Stimulated activated naive CD8-positive, alpha-beta T cell treated with anti-CD3 and anti-CD28 coated beads, Interleukin-15, amount 100 ng/mL, for 72 hours (primary cell): Measurements from ENCODE around the gene LMF1.

Experiments
- ATAC-seq: fragments of 150-1000 bp; cut with Tn5 transposase; 2 replicates; pipeline ENCODE4 v1.10.0; 2021; ENCODE audit warnings: mild to moderate bottlenecking, moderate library complexity
- DNase-seq, 2 donors: peaks; one replicate each; pipeline ENCODE4 v3.0.0; 2021 to 2022
- H3K27ac Mint-ChIP-seq, 2 donors: one replicate each; pipeline ENCODE4 v1.8.0; 2022; ENCODE audit warnings: mild to moderate bottlenecking in 2 of 2, mixed read lengths in 2 of 2, moderate library complexity in 2 of 2
- H3K27me3 Mint-ChIP-seq: one replicate; pipeline ENCODE4 v1.8.0; 2022; ENCODE audit warnings: mixed read lengths
- H3K4me1 Mint-ChIP-seq: one replicate; pipeline ENCODE4 v1.8.0; 2022; ENCODE audit warnings: mild to moderate bottlenecking, mixed read lengths
- H3K4me3 Mint-ChIP-seq, 2 donors: one replicate each; pipeline ENCODE4 v1.8.0; 2022; ENCODE audit warnings: mild to moderate bottlenecking in 2 of 2, mixed read lengths in 2 of 2, moderate library complexity in 1 of 2
- H3K9me3 Mint-ChIP-seq, 2 donors: one replicate each; pipeline ENCODE4 v1.8.0; 2022; ENCODE audit warnings: mixed read lengths in 2 of 2

The LMF1 gene

DNA sequence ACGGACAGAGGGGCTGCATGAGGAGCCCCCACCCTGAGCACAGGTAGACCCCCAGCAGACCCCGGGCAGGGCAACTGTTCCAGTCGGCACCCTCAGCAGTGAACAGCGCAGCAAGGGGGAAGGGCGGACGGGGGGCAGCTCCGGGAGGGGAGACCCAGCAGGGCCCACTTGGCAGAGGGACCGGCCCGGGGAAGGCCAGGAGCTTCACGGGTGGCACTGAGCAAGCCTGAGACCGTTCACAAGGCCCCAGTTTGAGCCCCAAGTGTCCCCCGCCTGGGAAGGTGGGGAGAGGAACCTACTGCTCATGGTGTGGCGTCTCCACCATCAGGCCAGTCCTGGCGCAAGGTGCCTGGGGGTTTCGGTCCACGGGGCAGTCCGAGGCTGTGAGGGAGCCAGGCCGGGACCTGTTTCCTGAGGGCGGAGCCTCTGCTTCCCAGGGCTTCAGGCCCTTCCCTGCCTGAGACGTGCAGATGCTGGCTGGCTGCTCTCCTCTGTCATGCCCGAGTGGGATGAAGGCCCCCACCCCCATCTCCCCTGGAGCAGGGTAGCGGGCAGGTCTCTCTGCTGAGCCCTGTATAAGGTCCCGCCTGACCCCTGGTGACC is 115.9 kb downstream of the LMF1 start:
- H3K4me1 Mint-ChIP-seq = no peaks in the 10 kb centered on the region
- H3K27me3 Mint-ChIP-seq = no peaks in the 10 kb centered on the region
- H3K9me3 Mint-ChIP-seq = peaks cover 0 to 15% of the 10 kb centered on the region in 2 donors
- ATAC-seq = no peak
- no peak for DNase-seq
- H3K4me3 Mint-ChIP-seq = no peak overlapping the region
- H3K27ac Mint-ChIP-seq = no peak overlapping the region

DNA sequence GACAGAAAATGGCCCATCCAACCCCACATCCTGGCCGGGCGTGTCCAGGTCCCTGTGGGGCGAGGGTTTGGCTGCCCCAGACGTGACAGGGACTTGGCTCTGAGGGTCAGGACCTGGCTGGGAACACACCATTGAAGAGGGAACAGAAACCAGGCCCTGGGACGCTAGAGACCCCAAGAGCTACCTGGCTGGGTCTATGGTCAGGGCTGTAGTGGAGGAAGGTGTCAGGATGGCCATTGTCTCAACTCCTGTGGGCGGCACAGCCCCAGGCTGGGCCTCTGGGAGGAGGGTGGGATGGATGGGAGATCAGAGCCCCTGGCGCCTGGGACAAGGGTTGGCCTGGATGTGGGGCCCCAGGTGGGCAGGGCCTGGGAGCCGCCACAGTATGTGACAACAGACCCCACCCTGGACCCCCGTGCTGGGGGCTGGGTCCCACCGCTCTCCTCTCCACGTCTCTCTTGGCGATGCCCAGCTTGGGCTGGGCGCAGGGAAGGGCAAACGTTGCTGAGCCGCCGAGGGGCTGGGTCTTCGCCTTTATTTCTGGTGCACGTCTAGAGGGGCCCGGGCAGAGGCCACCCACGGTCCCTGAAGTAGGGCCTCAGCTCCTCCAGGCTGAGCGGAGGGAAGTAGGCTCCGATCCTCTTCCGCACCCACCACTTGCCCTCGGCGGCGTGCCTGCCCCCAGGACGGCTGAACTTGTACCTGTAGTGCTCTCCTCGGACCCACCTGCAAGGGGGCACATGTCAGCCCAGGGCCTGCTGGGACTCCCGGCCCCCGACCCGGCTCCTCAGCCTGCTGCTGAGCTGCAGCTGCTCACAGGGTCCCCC is 116.6 kb downstream of the LMF1 start:
- H3K27me3 Mint-ChIP-seq = no peaks in the 10 kb centered on the region
- no peaks in the 10 kb centered on the region for H3K4me1 Mint-ChIP-seq
- no peak overlapping the region for H3K4me3 Mint-ChIP-seq
- H3K9me3 Mint-ChIP-seq = peaks cover 0 to 16% of the 10 kb centered on the region in 2 donors
- H3K27ac Mint-ChIP-seq = no peak overlapping the region
- DNase-seq (no peak), ATAC-seq (no peak)

DNA sequence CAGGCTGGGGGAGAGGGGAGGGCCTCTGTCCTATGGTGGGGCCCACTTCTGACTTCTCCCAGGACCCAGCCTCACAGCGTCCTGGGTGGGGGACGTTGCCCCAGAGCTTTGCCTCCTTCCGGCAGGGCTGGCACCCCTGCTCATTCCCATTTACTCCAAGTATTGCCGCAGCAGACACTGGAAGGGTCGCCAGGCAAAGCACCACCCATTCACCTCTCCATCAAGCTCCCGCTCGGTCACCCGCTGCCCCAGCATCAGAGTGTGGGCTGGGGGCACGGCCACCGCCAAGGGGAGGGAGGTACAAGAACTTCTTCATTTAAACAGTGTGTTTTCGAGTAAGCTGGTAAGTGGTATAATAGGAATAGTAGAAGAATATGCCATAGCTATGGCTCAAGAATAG is 117.5 kb downstream of the LMF1 start:
- H3K9me3 Mint-ChIP-seq = peaks cover 0 to 16% of the 10 kb centered on the region in 2 donors
- DNase-seq (no peak), ATAC-seq (no peak)
- H3K4me3 Mint-ChIP-seq = no peak overlapping the region
- H3K27ac Mint-ChIP-seq = no peak overlapping the region
- H3K4me1 Mint-ChIP-seq = no peaks in the 10 kb centered on the region
- no peaks in the 10 kb centered on the region for H3K27me3 Mint-ChIP-seq

- peaks cover 0 to 16% of the 10 kb centered on the region in 2 donors for H3K9me3 Mint-ChIP-seq
- ATAC-seq = peak; percentile 29
These were observed 118.2 kb downstream of the LMF1 start for GRCh38 chr16:852451-853185.

GRCh38 chr16:851871-852270 is 118.9 kb downstream of the LMF1 start:
- ATAC-seq = no peak
- H3K27me3 Mint-ChIP-seq = no peaks in the 10 kb centered on the region
- no peaks in the 10 kb centered on the region for H3K4me1 Mint-ChIP-seq
- H3K4me3 Mint-ChIP-seq = no peak overlapping the region
- DNase-seq = no peak
- no peak overlapping the region for H3K27ac Mint-ChIP-seq
- H3K9me3 Mint-ChIP-seq = peaks cover 0 to 12% of the 10 kb centered on the region in 2 donors

More at GRCh38 chr16:852451-853185, 118.2 kb downstream of the LMF1 start:
- no peaks in the 10 kb centered on the region for H3K27me3 Mint-ChIP-seq
- no peaks in the 10 kb centered on the region for H3K4me1 Mint-ChIP-seq
- no peak overlapping the region for H3K4me3 Mint-ChIP-seq
- no peak for DNase-seq
- H3K27ac Mint-ChIP-seq = no peak overlapping the region

GRCh38 chr16:851209-851810 is 119.5 kb downstream of the LMF1 start:
- ATAC-seq (peak; percentile 35), DNase-seq (no peak)
- H3K27ac Mint-ChIP-seq = no peak overlapping the region
- peaks cover 0 to 11% of the 10 kb centered on the region in 2 donors for H3K9me3 Mint-ChIP-seq
- no peaks in the 10 kb centered on the region for H3K4me1 Mint-ChIP-seq
- no peaks in the 10 kb centered on the region for H3K27me3 Mint-ChIP-seq
- no peak overlapping the region for H3K4me3 Mint-ChIP-seq

- Mint-ChIP-seq H3K9me3 (peaks cover 0 to 11% of the 10 kb centered on the region in 2 donors), H3K27me3 (no peaks in the 10 kb centered on the region), H3K27ac (no peak overlapping the region), H3K4me3 (no peak overlapping the region), H3K4me1 (no peaks in the 10 kb centered on the region)
- DNase-seq (no peak), ATAC-seq (no peak)
These were observed 120.1 kb downstream of the LMF1 start for GRCh38 chr16:850668-851067.

DNA sequence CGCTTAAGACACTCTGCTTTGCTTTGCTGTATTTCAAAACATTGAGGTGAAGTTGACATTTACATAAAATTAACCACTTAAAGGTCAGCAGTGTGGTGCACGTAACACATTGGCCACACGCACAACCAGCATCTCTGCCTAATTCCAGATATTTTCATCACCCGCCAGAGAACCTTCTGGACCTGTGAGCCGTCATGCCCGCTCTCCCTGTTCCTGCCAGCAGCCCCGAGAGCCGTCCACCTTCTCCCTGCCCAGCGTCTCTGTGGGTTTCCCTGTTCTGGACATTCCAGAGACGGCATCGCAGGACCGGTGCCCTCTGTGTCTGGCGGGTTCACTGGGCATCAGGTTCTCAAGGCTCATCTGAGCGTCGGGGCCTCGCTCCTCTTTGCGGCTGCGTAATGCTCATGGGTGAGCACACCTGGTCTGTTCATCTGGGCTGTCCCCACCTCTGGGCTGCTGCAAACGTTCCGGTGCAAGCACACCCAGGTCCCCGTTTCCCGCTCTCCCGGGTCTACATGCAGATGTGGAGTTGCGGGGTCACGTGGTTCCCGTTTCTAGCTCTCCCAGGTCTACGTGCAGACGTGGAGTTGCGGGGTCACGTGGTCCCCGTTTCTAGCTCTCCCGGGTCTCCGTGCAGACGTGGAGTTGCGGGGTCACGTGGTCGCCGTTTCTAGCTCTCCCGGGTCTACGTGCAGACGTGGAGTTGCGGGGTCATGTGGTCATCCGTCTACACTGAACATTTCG is 122.1 kb downstream of the LMF1 start:
- DNase-seq (no peak), ATAC-seq (no peak)
- H3K9me3 Mint-ChIP-seq = peaks cover 0 to 11% of the 10 kb centered on the region in 2 donors
- H3K27ac Mint-ChIP-seq = peak overlapping the region in 1 of 2 donors; percentile 59
- no peaks in the 10 kb centered on the region for H3K27me3 Mint-ChIP-seq
- H3K4me1 Mint-ChIP-seq = no peaks in the 10 kb centered on the region
- H3K4me3 Mint-ChIP-seq = no peak overlapping the region

DNA sequence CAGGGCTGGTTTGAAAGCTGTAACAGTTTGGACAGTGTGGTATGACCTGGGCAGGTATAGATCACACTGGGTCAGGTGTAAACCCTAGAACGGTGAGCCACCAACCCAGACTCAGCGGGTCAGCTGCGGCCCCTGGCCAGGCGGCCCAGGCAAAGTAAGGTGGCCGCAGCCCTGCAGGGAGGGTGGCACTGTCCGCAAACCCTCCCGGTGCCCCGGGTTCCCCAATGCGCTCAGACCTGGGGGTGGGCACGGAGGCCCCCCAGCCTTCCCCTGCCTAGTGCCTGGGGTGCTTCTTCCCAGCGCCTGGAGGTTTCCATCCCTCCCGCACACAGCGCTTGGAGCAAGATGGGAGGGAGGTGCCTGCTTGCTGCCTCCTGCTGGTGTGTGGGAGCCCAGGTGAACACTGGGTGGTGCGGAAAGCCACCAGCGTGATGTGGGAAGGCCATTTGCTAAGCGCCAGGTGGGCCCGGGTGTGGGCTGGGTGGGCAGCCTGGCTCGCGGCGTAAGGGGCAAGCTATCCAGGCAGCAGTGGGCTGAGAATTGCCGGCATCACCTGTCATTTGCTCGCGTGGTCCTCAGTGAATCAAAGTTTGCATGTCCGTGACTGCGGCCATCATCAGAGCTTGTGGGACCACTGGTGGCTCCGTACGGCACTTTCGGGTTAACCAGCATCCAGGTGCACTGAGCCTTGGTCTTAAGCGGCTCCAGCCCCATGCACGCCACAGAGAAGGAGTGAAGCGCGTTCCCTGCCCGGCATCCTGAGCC is 122.9 kb downstream of the LMF1 start:
- ATAC-seq (no peak), DNase-seq (no peak)
- no peaks in the 10 kb centered on the region for H3K27me3 Mint-ChIP-seq
- no peak overlapping the region for H3K27ac Mint-ChIP-seq
- no peak overlapping the region for H3K4me3 Mint-ChIP-seq
- H3K9me3 Mint-ChIP-seq = peaks cover 0 to 11% of the 10 kb centered on the region in 2 donors
- H3K4me1 Mint-ChIP-seq = no peaks in the 10 kb centered on the region

GRCh38 chr16:847151-847550 is 123.6 kb downstream of the LMF1 start:
- Mint-ChIP-seq H3K4me1 (no peaks in the 10 kb centered on the region), H3K27me3 (no peaks in the 10 kb centered on the region), H3K4me3 (no peak overlapping the region), H3K9me3 (peaks cover 0 to 11% of the 10 kb centered on the region in 2 donors), H3K27ac (no peak overlapping the region)
- DNase-seq (no peak), ATAC-seq (no peak)

- no peaks in the 10 kb centered on the region for H3K27me3 Mint-ChIP-seq
- H3K9me3 Mint-ChIP-seq = peaks cover 0 to 6% of the 10 kb centered on the region in 2 donors
- no peak overlapping the region for H3K4me3 Mint-ChIP-seq
- ATAC-seq (no peak), DNase-seq (no peak)
- H3K4me1 Mint-ChIP-seq = no peaks in the 10 kb centered on the region
- no peak overlapping the region for H3K27ac Mint-ChIP-seq
These were observed 125.4 kb downstream of the LMF1 start for GRCh38 chr16:845351-845745.

DNA sequence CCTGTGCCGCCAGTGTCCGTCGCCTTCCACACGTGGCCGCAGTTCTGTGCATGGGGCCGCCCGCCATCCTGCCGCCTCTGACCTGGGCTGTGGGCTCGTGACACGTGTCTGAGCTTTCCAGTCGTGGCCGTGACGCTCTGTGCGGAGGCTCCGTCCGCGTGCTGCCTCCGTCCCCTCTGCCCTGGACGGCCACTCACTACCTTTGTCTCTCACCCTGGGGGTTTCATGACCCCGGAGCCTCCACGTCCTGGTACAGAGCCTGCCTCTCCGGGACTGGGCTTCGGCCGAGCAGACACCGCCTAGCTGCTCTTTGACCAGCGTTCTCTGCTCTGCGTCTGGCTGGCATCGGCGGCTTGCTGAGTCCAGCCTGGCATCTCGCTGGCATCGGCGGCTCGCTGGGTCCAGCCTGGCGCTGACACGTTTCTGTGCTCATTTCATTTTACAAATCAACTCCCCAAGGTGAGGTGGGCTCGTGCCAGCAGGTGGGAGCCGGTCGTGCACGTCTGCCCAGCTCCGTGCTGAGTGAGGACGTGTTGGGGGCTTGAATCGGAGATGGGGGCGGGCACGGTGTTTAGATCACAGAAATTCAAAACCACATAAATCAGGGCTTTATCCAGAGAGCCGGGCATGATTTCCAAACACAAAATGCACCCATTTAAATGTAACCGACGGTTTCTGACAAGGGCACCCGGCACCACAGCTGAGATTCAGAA is 126.0 kb downstream of the LMF1 start:
- H3K27me3 Mint-ChIP-seq = no peaks in the 10 kb centered on the region
- peaks cover 0 to under 1% of the 10 kb centered on the region in 2 donors for H3K9me3 Mint-ChIP-seq
- H3K4me3 Mint-ChIP-seq = no peak overlapping the region
- no peak overlapping the region for H3K27ac Mint-ChIP-seq
- ATAC-seq (no peak), DNase-seq (no peak)
- H3K4me1 Mint-ChIP-seq = no peaks in the 10 kb centered on the region

DNA sequence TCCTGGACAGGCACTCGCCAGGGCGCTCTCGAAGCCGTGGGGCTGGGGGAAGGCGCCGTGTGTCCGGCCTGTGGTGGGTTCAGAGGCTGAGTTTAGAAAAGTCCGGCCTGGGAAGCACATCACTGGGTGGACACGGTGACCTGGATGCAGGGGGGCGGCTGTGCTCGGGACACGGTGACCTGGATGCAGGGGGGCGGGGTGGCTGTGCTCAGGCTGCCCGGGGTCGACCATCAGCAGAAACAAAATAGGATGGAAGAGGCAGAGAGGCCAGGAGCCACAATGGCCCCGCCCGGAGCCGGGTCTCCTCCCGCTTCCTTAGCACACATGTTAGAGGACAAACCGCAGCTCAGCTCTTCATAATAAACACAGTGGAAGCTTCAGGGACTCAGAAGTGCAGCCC is 127.0 kb downstream of the LMF1 start:
- no peak for ATAC-seq
- Mint-ChIP-seq H3K4me1 (no peaks in the 10 kb centered on the region), H3K4me3 (no peak overlapping the region), H3K27me3 (no peaks in the 10 kb centered on the region), H3K27ac (no peak overlapping the region), H3K9me3 (no peaks in the 10 kb centered on the region)
- DNase-seq = no peak
